Mesothelial cell of epicardium (in vitro differentiated cells): Measurements from ENCODE around the gene OOSP2. TPM values are rescaled to one million over a fixed set of nuclear protein-coding genes. Genes with fewer than 3 reads are reported as not detected.
"Not testable (repeated sequence)": the region's sequence is repeated elsewhere in the genome, so short reads cannot be mapped to it uniquely, and the experiment has no call there.

Experiments used
- DNase-seq, 2 experiments: peaks; one replicate each; pipeline ENCODE4 v3.0.0; 2021; ENCODE audit warnings: low spot score in 2 of 2; ENCODE audit not compliant: unreplicated experiment in 2 of 2
- H3K27ac Mint-ChIP-seq: 2 replicates; pipeline ENCODE4 v1.8.0; 2021; ENCODE audit warnings: mixed read lengths
- H3K27me3 Mint-ChIP-seq: 2 replicates; pipeline ENCODE4 v1.8.0; 2021; ENCODE audit warnings: low read depth, mixed read lengths
- H3K36me3 Mint-ChIP-seq: 2 replicates; pipeline ENCODE4 v1.8.0; 2021; ENCODE audit warnings: mixed read lengths
- H3K4me1 Mint-ChIP-seq: 2 replicates; pipeline ENCODE4 v1.8.0; 2021; ENCODE audit warnings: mixed read lengths
- H3K4me3 Mint-ChIP-seq: 2 replicates; pipeline ENCODE4 v1.8.0; 2021; ENCODE audit warnings: mild to moderate bottlenecking, moderate library complexity, mixed read lengths
- H3K9me3 Mint-ChIP-seq: 2 replicates; pipeline ENCODE4 v1.8.0; 2021; ENCODE audit warnings: mixed read lengths
- CTCF ChIP-seq: fragments of 200-600 bp; sonication (generic); IDR thresholded peaks from one replicate; pipeline ENCODE4 v1.5.0; 2021; ENCODE audit warnings: antibody characterized with exemption; ENCODE audit not compliant: unreplicated experiment
- total RNA-seq: library from RNA; stranded (reverse); gene quantifications from 3 replicates; pipeline ENCODE4 v1.2.1, GENCODE V29; 2021

Gene OOSP2
- total RNA-seq, 1 donor from 2014 or later, result not detected

DNA sequence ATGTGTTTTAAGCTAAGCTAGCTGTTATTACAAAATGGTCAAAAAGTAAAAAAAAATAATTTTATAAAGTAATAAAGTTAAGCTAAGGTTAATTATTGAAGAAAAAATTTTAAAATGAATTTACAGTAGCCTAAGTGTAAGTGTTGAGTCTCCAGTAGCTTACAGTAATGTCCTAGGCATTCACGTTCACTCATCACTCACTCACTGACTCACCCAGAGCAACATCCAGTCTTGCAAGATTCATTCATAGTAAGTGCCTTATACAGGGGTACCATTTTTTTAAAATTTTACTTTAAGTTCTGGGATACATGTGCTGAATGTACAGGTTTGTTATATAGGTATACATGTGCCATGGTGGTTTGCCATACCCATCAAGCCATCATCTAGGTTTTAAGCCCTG, 34.8 kb upstream of the OOSP2 start:
- Mint-ChIP-seq H3K4me3 (no peak overlapping the region), H3K9me3 (peaks cover 4% of the 10 kb centered on the region), H3K27ac (no peak overlapping the region), H3K4me1 (no peaks in the 10 kb centered on the region), H3K27me3 (peaks cover 7% of the 10 kb centered on the region), H3K36me3 (no peaks in the 10 kb centered on the region)
- no peak for DNase-seq
- no peak for TF ChIP-seq CTCF

DNA sequence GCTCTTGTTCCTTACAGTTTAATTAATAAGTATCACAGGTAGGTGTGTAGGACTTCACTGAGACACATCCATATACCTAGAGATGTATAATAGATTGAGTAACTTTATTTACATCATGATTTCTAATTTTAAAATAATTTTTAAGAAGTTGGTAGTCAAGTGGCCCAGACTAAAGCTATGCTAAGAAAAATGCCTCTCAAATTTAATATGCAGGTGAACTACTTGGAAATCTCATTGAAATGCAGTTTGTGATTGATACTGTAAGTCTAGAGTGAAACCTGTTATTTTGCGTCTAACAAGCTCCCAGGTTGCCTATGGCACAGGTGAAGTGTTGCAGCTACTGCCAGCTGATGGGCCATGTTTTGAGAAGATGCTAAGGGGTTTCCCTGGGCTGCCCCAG, 23.3 kb upstream of the OOSP2 start, which contains the start of gene OOSP4B:
TSS of gene OOSP4B (plus strand) at position 301 of the 400 bp plus-strand sequence.
- H3K36me3 Mint-ChIP-seq, result no peaks in the 10 kb centered on the region
- DNase-seq, result no peak
- H3K27me3 Mint-ChIP-seq, result peaks cover 2% of the 10 kb centered on the region
- no peak for TF ChIP-seq CTCF
- H3K27ac Mint-ChIP-seq, result no peak within 1 kb of the TSS
- no peak within 1 kb of the TSS for H3K4me3 Mint-ChIP-seq
- peaks cover 3% of the 10 kb centered on the region for H3K9me3 Mint-ChIP-seq
- no peaks in the 10 kb centered on the region for H3K4me1 Mint-ChIP-seq

- DNase-seq, result no peak
- peaks cover 3% of the 10 kb centered on the region for H3K9me3 Mint-ChIP-seq
- H3K36me3 Mint-ChIP-seq, result no peaks in the 10 kb centered on the region
- no peak overlapping the region for H3K27ac Mint-ChIP-seq
- H3K4me1 Mint-ChIP-seq, result no peaks in the 10 kb centered on the region
- TF ChIP-seq CTCF, result no peak
- no peak overlapping the region for H3K4me3 Mint-ChIP-seq
- peaks cover 2% of the 10 kb centered on the region for H3K27me3 Mint-ChIP-seq
Measured at GRCh38 chr11:60018058-60018457, 22.2 kb upstream of the OOSP2 start.

- H3K36me3 Mint-ChIP-seq, H3K27me3 Mint-ChIP-seq, DNase-seq, H3K9me3 Mint-ChIP-seq, H3K4me3 Mint-ChIP-seq, H3K27ac Mint-ChIP-seq, H3K4me1 Mint-ChIP-seq: not testable (repeated sequence)
Measured at GRCh38 chr11:60020376-60020775, 19.8 kb upstream of the OOSP2 start.

DNA sequence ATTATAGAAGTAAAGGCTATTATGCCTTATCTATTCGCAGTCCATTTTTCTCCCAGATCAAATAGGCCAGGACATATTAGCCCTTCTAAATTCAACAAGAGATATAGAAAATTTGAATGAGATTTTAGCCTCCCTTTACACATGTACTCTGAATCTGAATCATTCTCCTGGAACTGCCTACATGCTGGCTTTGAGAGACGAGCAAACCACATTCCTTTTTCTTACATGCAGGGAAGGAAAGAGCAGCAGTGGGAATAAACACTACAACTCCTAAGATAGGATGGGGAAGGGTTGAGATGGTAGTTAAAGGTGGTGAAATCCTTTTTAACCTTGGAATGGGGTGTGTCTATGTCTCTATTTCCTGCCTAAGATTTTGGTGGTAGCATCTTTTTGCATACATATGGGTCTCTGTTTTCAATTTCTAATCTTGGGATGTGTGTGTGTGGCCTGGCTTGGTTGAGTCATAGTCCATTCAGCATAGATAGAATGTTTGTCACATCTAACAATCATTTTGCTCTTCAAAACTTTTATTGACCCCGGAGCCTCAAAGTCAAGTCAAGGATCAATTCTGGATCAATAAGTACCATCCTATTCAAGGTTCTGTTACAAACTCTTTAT, 11.1 kb upstream of the OOSP2 start:
- no peak overlapping the region for H3K4me3 Mint-ChIP-seq
- DNase-seq, result no peak
- no peaks in the 10 kb centered on the region for H3K36me3 Mint-ChIP-seq
- H3K4me1 Mint-ChIP-seq, result no peaks in the 10 kb centered on the region
- no peak overlapping the region for H3K27ac Mint-ChIP-seq
- no peak for TF ChIP-seq CTCF
- no peaks in the 10 kb centered on the region for H3K9me3 Mint-ChIP-seq
- no peaks in the 10 kb centered on the region for H3K27me3 Mint-ChIP-seq

GRCh38 chr11:60050422-60050821, 10.2 kb downstream of the OOSP2 start:
- H3K36me3 Mint-ChIP-seq, H3K27me3 Mint-ChIP-seq, H3K4me1 Mint-ChIP-seq, H3K9me3 Mint-ChIP-seq, DNase-seq, H3K27ac Mint-ChIP-seq, H3K4me3 Mint-ChIP-seq: not testable (repeated sequence)

GRCh38 chr11:60050839-60051238, 10.6 kb downstream of the OOSP2 start:
- H3K4me1 Mint-ChIP-seq, H3K9me3 Mint-ChIP-seq, H3K36me3 Mint-ChIP-seq, H3K27me3 Mint-ChIP-seq, H3K4me3 Mint-ChIP-seq, DNase-seq, H3K27ac Mint-ChIP-seq: not testable (repeated sequence)
